K562 (cell line): Measurements from ENCODE around the gene SH3TC1. TPM values are rescaled to one million over a fixed set of nuclear protein-coding genes. Genes with fewer than 3 reads are reported as not detected.

Experiments used
- ATAC-seq: fragments of 200-7000 bp; cut with Tn5 transposase; 3 replicates; pipeline ENCODE4 v1.9.1; 2020; ENCODE audit warnings: moderate library complexity
- BruUV-seq: library from RNA; stranded (reverse); fragments of 400-500 nt; replicated peaks from 2 replicates; lab custom pipeline; 2021; lab: Mats Ljungman, UMichigan
- CTCF ChIA-PET: fragments of 300-600 bp; formaldehyde crosslinking; extraction: SDS; loops from one replicate; lab custom pipeline; 2021; ENCODE audit warnings: low intra/inter-chr PET ratio; lab: Yijun Ruan, JAX
- POLR2A ChIA-PET: fragments of 300-600, 350-650 bp; sonication (Branson Sonifier 250); formaldehyde crosslinking; extraction: SDS; loops from one replicate; lab custom pipeline; 2021; ENCODE audit warnings: antibody characterized with exemption, inconsistent platforms; lab: Yijun Ruan, JAX
- DNase-seq, 4 experiments: peaks; one replicate each; pipeline versions ENCODE4 v3.0.0 to v3.0.0-alpha.2; 2011 to 2018; ENCODE audit warnings: low spot score in 3 of 4, mixed read lengths in 3 of 4; ENCODE audit errors: extremely low read depth in 1 of 4
- FAIRE-seq: peaks from 2 replicates; lab custom pipeline; 2011; peaks lifted over from hg19 to GRCh38; lab: Jason Lieb, UNC
- H2AFZ ChIP-seq: 2 replicates; pipeline ENCODE4 v1.6.0; 2011; ENCODE audit warnings: low read depth, low read length, control low read depth, inconsistent platforms
- H3K27ac ChIP-seq: fragments of 200-600 bp; 3 replicates; pipeline ENCODE4 v1.8.0; 2011; ENCODE audit warnings: low read depth, mild to moderate bottlenecking, control low read depth, inconsistent platforms, low read length, moderate library complexity, mixed read lengths; ENCODE audit errors: extremely low read depth
- H3K27me3 ChIP-seq, 2 experiments: fragments of 300-600 bp in 1 of 2; 2 replicates in 1 of 2; 3 replicates in 1 of 2; pipeline versions ENCODE4 v1.6.0 to v1.8.0; 2011; ENCODE audit warnings: inconsistent platforms in 2 of 2, low read length in 2 of 2, mild to moderate bottlenecking in 1 of 2, mixed read lengths in 1 of 2, moderate library complexity in 1 of 2; ENCODE audit not compliant: control insufficient read depth in 2 of 2, insufficient read depth in 2 of 2
- H3K36me3 ChIP-seq: fragments of 300-600 bp; 3 replicates; pipeline ENCODE4 v1.8.0; 2011; ENCODE audit warnings: mild to moderate bottlenecking, low read length, inconsistent platforms; ENCODE audit not compliant: control insufficient read depth, insufficient read depth
- H3K4me1 ChIP-seq, 2 experiments: fragments of 200-600 bp in 1 of 2; replicated peaks in 1 of 2; 2 replicates in 1 of 2; 3 replicates in 1 of 2; pipeline versions ENCODE4 v1.5.1 to v1.8.0; 2011; ENCODE audit warnings: inconsistent platforms in 2 of 2, low read length in 2 of 2, mild to moderate bottlenecking in 1 of 2, mixed read lengths in 1 of 2, moderate library complexity in 1 of 2; ENCODE audit not compliant: control insufficient read depth in 2 of 2, insufficient read depth in 2 of 2
- H3K4me2 ChIP-seq: 2 replicates; pipeline ENCODE4 v1.6.1; 2011; ENCODE audit warnings: low read length, control low read depth, inconsistent platforms, mixed read lengths; ENCODE audit not compliant: insufficient read depth
- H3K4me3 ChIP-seq: fragments of 200-600 bp; sonication (generic), shearing (Covaris generic); 2 replicates; pipeline ENCODE4 v1.5.1; 2016; ENCODE audit warnings: control low read depth, inconsistent platforms
- H3K79me2 ChIP-seq: fragments of 200-600 bp; 3 replicates; pipeline ENCODE4 v1.8.0; 2011; ENCODE audit warnings: low read length, inconsistent platforms; ENCODE audit not compliant: control insufficient read depth, insufficient read depth
- H3K9ac ChIP-seq, 2 experiments: 2 replicates each; pipeline versions ENCODE4 v1.6.0 to v1.6.1; 2011; ENCODE audit warnings: low read depth in 2 of 2, low read length in 2 of 2, control low read depth in 1 of 2, inconsistent platforms in 1 of 2, mild to moderate bottlenecking in 1 of 2, mixed read lengths in 1 of 2; ENCODE audit not compliant: insufficient read depth in 1 of 2
- H3K9me1 ChIP-seq: one replicate; pipeline ENCODE4 v1.6.0; 2011; ENCODE audit warnings: inconsistent platforms, mild to moderate bottlenecking, low read length, moderate library complexity; ENCODE audit not compliant: control insufficient read depth, insufficient read depth
- H3K9me3 ChIP-seq: replicated peaks from 2 replicates; pipeline ENCODE4 v1.5.1; 2011; ENCODE audit warnings: low read depth, low read length, inconsistent platforms; ENCODE audit not compliant: control insufficient read depth, insufficient read depth
- H4K20me1 ChIP-seq: replicated peaks from 2 replicates; pipeline ENCODE4 v1.6.1; 2011; ENCODE audit warnings: low read length, inconsistent platforms, mixed read lengths; ENCODE audit not compliant: control insufficient read depth, insufficient read depth
- GTF2A2 ChIP-seq: IDR thresholded peaks from 2 replicates; pipeline ENCODE4 v1.6.1; 2016; ENCODE audit warnings: mild to moderate bottlenecking, missing genetic modification characterization, missing compliant biosample characterization
- HMGXB4 ChIP-seq: sonication (generic); formaldehyde crosslinking; IDR thresholded peaks from 2 replicates; pipeline ENCODE4 v1.8.1; 2023; ENCODE audit warnings: mild to moderate bottlenecking, missing genetic modification reagents
- ILF3 ChIP-seq: fragments of 450-650 bp; IDR thresholded peaks from 2 replicates; pipeline ENCODE4 v1.6.1; 2018; ENCODE audit warnings: antibody characterized with exemption, mild to moderate bottlenecking, moderate library complexity, borderline replicate concordance
- MED1 ChIP-seq: sonication (generic); formaldehyde crosslinking; IDR thresholded peaks from 2 replicates; pipeline ENCODE4 v1.8.1; 2023; ENCODE audit warnings: missing genetic modification reagents, borderline replicate concordance
- MNT ChIP-seq, 2 experiments: fragments of 450-650 bp; conservative IDR thresholded peaks; 2 replicates each; pipeline ENCODE4 v1.6.1; 2017; ENCODE audit warnings: mild to moderate bottlenecking in 2 of 2, moderate library complexity in 2 of 2
- NONO ChIP-seq, 2 experiments: fragments of 200-400 bp in 1 of 2; fragments of 450-650 bp in 1 of 2; formaldehyde crosslinking in 1 of 2; IDR thresholded peaks; 2 replicates each; pipeline ENCODE4 v1.6.1; 2017; ENCODE audit warnings: low read depth in 2 of 2, mild to moderate bottlenecking in 2 of 2, moderate library complexity in 2 of 2, low read length in 1 of 2
- NR4A1 ChIP-seq, 2 experiments: fragments of 250-450 bp in 1 of 2; fragments of 450-650 bp in 1 of 2; sonication (Bioruptor Pico) in 1 of 2; IDR thresholded peaks; 2 replicates each; pipeline versions ENCODE4 v1.4.0 to v1.6.1; 2016 to 2020; ENCODE audit warnings: mild to moderate bottlenecking in 2 of 2, missing compliant biosample characterization in 1 of 2, missing genetic modification characterization in 1 of 2, moderate library complexity in 1 of 2
- PHF8 ChIP-seq: fragments of 200-600 bp; sonication (generic); IDR thresholded peaks from 2 replicates; pipeline ENCODE4 v1.6.1; 2012; ENCODE audit warnings: mixed run types, mild to moderate bottlenecking, inconsistent platforms, low read length, moderate library complexity, borderline replicate concordance
- SMARCA5 ChIP-seq: fragments of 450-650 bp; IDR thresholded peaks from 2 replicates; pipeline ENCODE4 v1.6.1; 2016
- ZBTB11 ChIP-seq, 3 experiments: fragments of 200-800 bp in 1 of 3; fragments of 250-450 bp in 1 of 3; fragments of 450-650 bp in 1 of 3; sonication (Bioruptor Pico) in 1 of 3; sonication (Bioruptor generic) in 1 of 3; formaldehyde crosslinking in 1 of 3; IDR thresholded peaks; 2 replicates each; pipeline versions ENCODE4 v1.6.1 to v1.8.0; 2016 to 2022; ENCODE audit warnings: mild to moderate bottlenecking in 2 of 3, missing genetic modification characterization in 2 of 3, missing compliant biosample characterization in 1 of 3, moderate library complexity in 1 of 3
- ZBTB33 ChIP-seq: sonication (generic); formaldehyde crosslinking; IDR thresholded peaks from 2 replicates; pipeline ENCODE4 v1.8.1; 2023; ENCODE audit warnings: mild to moderate bottlenecking, missing genetic modification reagents
- WGBS: fragments of 100-300 bp; shearing (Covaris generic); methylation state at CpG from one replicate; pipeline ENCODE4 v1.1.6; 2016; ENCODE audit warnings: low coverage, mixed read lengths; ENCODE audit not compliant: insufficient coverage; ENCODE audit errors: missing lambda C conversion rate; 5-methylcytosine and 5-hydroxymethylcytosine counted together
- in situ Hi-C: fragments of 300-500 bp; cut with MboI; formaldehyde crosslinking; loops from 4 replicates; pipeline ENCODE4 v1.15.0; 2018; ENCODE audit warnings: inconsistent platforms, mixed read lengths
- intact Hi-C: fragments of 100-400 bp; cut with micrococcal nuclease; formaldehyde crosslinking; loops from 2 replicates; pipeline ENCODE4 v1.14.2; 2022
- polyA plus RNA-seq, 8 experiments: library from polyadenylated mRNA; depleted of rRNA in 4 of 8; stranded (reverse) in 5 of 8; unstranded in 3 of 8; fragments of >200 nt; fragmentation: Nextera tagmentation in 2 of 8; fragmentation: Illumina TruSeq in 1 of 8; extraction: Ambion mirVana in 2 of 8; extraction: Trizol in 1 of 8; gene quantifications; 2 replicates each; pipeline versions ENCODE4 v1.2.1 to v1.2.3, GENCODE V29; 2011 to 2014; ENCODE audit warnings: inconsistent platforms in 1 of 8, missing spikeins in 1 of 8
- total RNA-seq, 7 experiments: library from RNA; depleted of rRNA in 6 of 7; stranded (reverse); fragments of >200 nt in 6 of 7; fragmentation: Illumina TruSeq in 2 of 7; extraction: Trizol in 2 of 7; gene quantifications; 2 replicates each; pipeline versions ENCODE4 v1.2.1 to v1.2.3, GENCODE V29; 2011 to 2021; ENCODE audit warnings: low replicate concordance in 1 of 7

The SH3TC1 gene
- total and polyA plus RNA-seq, 9 of the 15 experiments (the other 6 are each of a cell fraction or from before 2014, with no cell fraction given): 0.04 to 2.1 (median 0.48) TPM; not detected in 1

- no TSS peak for BruUV-seq
Observed at GRCh38 chr4:8254076-8254475, 55.0 kb downstream of the SH3TC1 start.

More at GRCh38 chr4:8254076-8254475, 55.0 kb downstream of the SH3TC1 start:
- no peaks in the 10 kb centered on the region for H3K9me1 ChIP-seq
- no peak overlapping the region for H2AFZ ChIP-seq
- WGBS: 58% methylated on average over 6 of the region's 6 CpGs
- DNase-seq: no peak
- FAIRE-seq: no peak
- H3K36me3 ChIP-seq: no peaks in the 10 kb centered on the region
- no peak overlapping the region for H3K4me2 ChIP-seq
- H3K9ac ChIP-seq: no peak overlapping the region
- no peak for ATAC-seq
- in situ Hi-C loops (no loop called here), intact Hi-C loops (no loop called here)
- TF ChIP-seq ZBTB11 (CRISPR knock-in tag; IDR thresholded peaks at IDR 0.05) (no peak), ZBTB33 (CRISPR knock-in tag) (no peak), PHF8 (no peak), NONO (IDR thresholded peaks at IDR 0.05; ENCODE audit: low read depth in 2 of 2, low read length in 1 of 2) (no peak), MNT (conservative IDR thresholded peaks at IDR 0.05) (no peak), ILF3 (no peak), NR4A1 (CRISPR knock-in tag; IDR thresholded peaks at IDR 0.05) (no peak), NR4A1 (tag; IDR thresholded peaks at IDR 0.05) (no peak), GTF2A2 (tag) (no peak), SMARCA5 (no peak), MED1 (no peak), HMGXB4 (CRISPR knock-in tag) (no peak)
- H3K79me2 ChIP-seq: no peaks in the 10 kb centered on the region
- ChIA-PET CTCF (no interaction called here), POLR2A (interaction anchor here (0.6 to 1.3 kb wide), 3 partner anchors 10 to 53 kb away, joined by 3 read pairs; no protein-coding TSS in a partner anchor)
- no peak overlapping the region for H3K4me3 ChIP-seq
- no peaks in the 10 kb centered on the region; the same call in none of the 2 replicates for H4K20me1 ChIP-seq
- H3K27me3 ChIP-seq: peaks cover 0 to 30% of the 10 kb centered on the region in 2 experiments; a peak in 4 of 5 replicates
- no peaks in the 10 kb centered on the region for H3K9me3 ChIP-seq
- H3K27ac ChIP-seq: no peak overlapping the region
- peaks cover 7 to 29% of the 10 kb centered on the region in 2 experiments for H3K4me1 ChIP-seq
